A673 (cell line): Measurements from ENCODE around the gene KDM8. TPM values are rescaled to one million over a fixed set of nuclear protein-coding genes. Genes with fewer than 3 reads are reported as not detected.

Source experiments
- BruUV-seq: library from RNA; stranded (reverse); fragments of 400-500 nt; replicated peaks from 2 replicates; lab custom pipeline; 2021; lab: Mats Ljungman, UMichigan
- CTCF ChIA-PET: fragments of 300-600 bp; sonication (Branson Sonifier 250); formaldehyde crosslinking; loops from one replicate; lab custom pipeline; 2022; ENCODE audit warnings: antibody characterized with exemption; lab: Charles Lee
- POLR2A ChIA-PET: fragments of 300-600 bp; sonication (Branson Sonifier 250); formaldehyde crosslinking; loops from one replicate; lab custom pipeline; 2022; ENCODE audit warnings: antibody characterized with exemption; ENCODE audit not compliant: low non-redundant PET; lab: Charles Lee
- DNase-seq: peaks from one replicate; pipeline ENCODE4 v3.0.0-alpha.2; 2015; ENCODE audit warnings: low spot score
- H3K27ac ChIP-seq: fragments of 200-600 bp; sonication (generic); 2 replicates; pipeline ENCODE4 v1.5.1; 2016; ENCODE audit warnings: mixed run types, low read depth, mild to moderate bottlenecking, mixed read lengths, antibody characterized with exemption, low read length; ENCODE audit not compliant: poor library complexity, severe bottlenecking
- H3K27me3 ChIP-seq: fragments of 200-600 bp; sonication (generic); replicated peaks from 2 replicates; pipeline ENCODE4 v1.6.1; 2017; ENCODE audit warnings: mixed run types, low read depth, mild to moderate bottlenecking, mixed read lengths, antibody characterized with exemption, low read length; ENCODE audit not compliant: insufficient read depth, poor library complexity
- H3K36me3 ChIP-seq: fragments of 200-600 bp; sonication (generic); 2 replicates; pipeline ENCODE4 v1.6.1; 2016; ENCODE audit warnings: mixed run types, mild to moderate bottlenecking, mixed read lengths, antibody characterized with exemption, low read length; ENCODE audit not compliant: insufficient read depth, poor library complexity, severe bottlenecking
- H3K4me1 ChIP-seq: fragments of 200-600 bp; sonication (generic); 2 replicates; pipeline ENCODE4 v1.6.1; 2017; ENCODE audit warnings: mixed run types, mild to moderate bottlenecking, mixed read lengths, antibody characterized with exemption, low read length; ENCODE audit not compliant: insufficient read depth, poor library complexity, severe bottlenecking
- H3K4me3 ChIP-seq: fragments of 200-600 bp; sonication (generic); 2 replicates; pipeline ENCODE4 v1.5.1; 2016; ENCODE audit warnings: low read depth, mixed run types, mild to moderate bottlenecking, mixed read lengths, low read length; ENCODE audit not compliant: poor library complexity, severe bottlenecking
- H3K9me3 ChIP-seq: fragments of 200-600 bp; sonication (generic); 2 replicates; pipeline ENCODE4 v1.6.1; 2016; ENCODE audit warnings: mixed run types, low read depth, mild to moderate bottlenecking, mixed read lengths, antibody characterized with exemption, low read length; ENCODE audit not compliant: poor library complexity, severe bottlenecking
- EZH2 ChIP-seq: fragments of 200-600 bp; sonication (generic); IDR thresholded peaks from 2 replicates; pipeline ENCODE4 v1.6.1; 2017; ENCODE audit warnings: borderline replicate concordance, low read depth, mild to moderate bottlenecking, mixed read lengths, antibody characterized with exemption, low read length; ENCODE audit not compliant: poor library complexity, severe bottlenecking
- intact Hi-C: fragments of 100-400 bp; cut with micrococcal nuclease; formaldehyde crosslinking; loops from one replicate; pipeline ENCODE4 v1.10.0; 2022; ENCODE audit not compliant: unreplicated experiment
- total RNA-seq: library from RNA; stranded (reverse); gene quantifications from 2 replicates; pipeline ENCODE4 v1.2.3, GENCODE V29; 2021
- TF ChIP-seq, protein P1 (sequence below): fragments of 300-800, 200-600 bp; sonication (generic); conservative IDR thresholded peaks from 2 replicates; pipeline ENCODE4 v1.5.1; 2017; ENCODE audit warnings: low read depth, mild to moderate bottlenecking, antibody characterized with exemption, low read length, moderate library complexity, mixed read lengths

KDM8 gene
- total RNA-seq, 1 experiment from 2014 or later: 8.8 TPM

DNA sequence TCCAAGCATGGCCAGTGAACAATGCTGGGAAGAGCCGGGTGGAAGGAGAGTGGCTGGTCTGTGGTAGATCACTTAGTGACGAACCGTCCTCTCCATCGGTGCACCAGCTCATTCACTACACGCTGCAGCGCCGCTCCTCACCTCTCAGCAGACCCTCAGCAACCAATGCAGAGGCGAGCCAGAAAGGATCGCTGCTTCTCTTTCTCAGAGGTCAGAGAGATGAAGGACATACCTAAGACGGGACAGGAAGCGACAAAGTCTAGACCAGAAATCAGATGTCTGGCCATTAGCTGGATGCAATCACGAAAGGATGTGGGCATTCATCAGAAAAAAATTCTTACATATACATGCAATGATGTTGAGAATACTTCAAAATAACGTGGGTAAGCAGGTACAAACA lies 38.3 kb downstream of the KDM8 start:
- Histone ChIP-seq H3K27me3 (no peaks in the 10 kb centered on the region), H3K27ac (no peak overlapping the region), H3K36me3 (no peaks in the 10 kb centered on the region), H3K4me1 (peaks cover 43% of the 10 kb centered on the region), H3K9me3 (no peaks in the 10 kb centered on the region), H3K4me3 (no peak overlapping the region)
- ChIA-PET CTCF (no interaction called here), POLR2A (no interaction called here)
- no peak for DNase-seq
- TF ChIP-seq, protein P1, sequence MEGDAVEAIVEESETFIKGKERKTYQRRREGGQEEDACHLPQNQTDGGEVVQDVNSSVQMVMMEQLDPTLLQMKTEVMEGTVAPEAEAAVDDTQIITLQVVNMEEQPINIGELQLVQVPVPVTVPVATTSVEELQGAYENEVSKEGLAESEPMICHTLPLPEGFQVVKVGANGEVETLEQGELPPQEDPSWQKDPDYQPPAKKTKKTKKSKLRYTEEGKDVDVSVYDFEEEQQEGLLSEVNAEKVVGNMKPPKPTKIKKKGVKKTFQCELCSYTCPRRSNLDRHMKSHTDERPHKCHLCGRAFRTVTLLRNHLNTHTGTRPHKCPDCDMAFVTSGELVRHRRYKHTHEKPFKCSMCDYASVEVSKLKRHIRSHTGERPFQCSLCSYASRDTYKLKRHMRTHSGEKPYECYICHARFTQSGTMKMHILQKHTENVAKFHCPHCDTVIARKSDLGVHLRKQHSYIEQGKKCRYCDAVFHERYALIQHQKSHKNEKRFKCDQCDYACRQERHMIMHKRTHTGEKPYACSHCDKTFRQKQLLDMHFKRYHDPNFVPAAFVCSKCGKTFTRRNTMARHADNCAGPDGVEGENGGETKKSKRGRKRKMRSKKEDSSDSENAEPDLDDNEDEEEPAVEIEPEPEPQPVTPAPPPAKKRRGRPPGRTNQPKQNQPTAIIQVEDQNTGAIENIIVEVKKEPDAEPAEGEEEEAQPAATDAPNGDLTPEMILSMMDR: no peak
- TF ChIP-seq EZH2: no peak
- no TSS peak for BruUV-seq
- intact Hi-C loops: no loop called here

GRCh38 chr16:27242398-27242797 lies 39.1 kb downstream of the KDM8 start:
- Histone ChIP-seq H3K9me3 (no peaks in the 10 kb centered on the region), H3K4me1 (peaks cover 37% of the 10 kb centered on the region), H3K27ac (peak overlapping the region; percentile 70), H3K27me3 (no peaks in the 10 kb centered on the region), H3K4me3 (peak overlapping the region; percentile 24), H3K36me3 (no peaks in the 10 kb centered on the region)
- BruUV-seq: no TSS peak
- ChIA-PET CTCF (interaction anchor here (1.6 kb wide), 1 partner anchor 12 kb away, joined by 3 read pairs; no protein-coding TSS in a partner anchor), POLR2A (no interaction called here)
- TF ChIP-seq EZH2: no peak
- TF ChIP-seq, protein P1: no peak
- intact Hi-C loops: no loop called here
- DNase-seq: no peak

DNA sequence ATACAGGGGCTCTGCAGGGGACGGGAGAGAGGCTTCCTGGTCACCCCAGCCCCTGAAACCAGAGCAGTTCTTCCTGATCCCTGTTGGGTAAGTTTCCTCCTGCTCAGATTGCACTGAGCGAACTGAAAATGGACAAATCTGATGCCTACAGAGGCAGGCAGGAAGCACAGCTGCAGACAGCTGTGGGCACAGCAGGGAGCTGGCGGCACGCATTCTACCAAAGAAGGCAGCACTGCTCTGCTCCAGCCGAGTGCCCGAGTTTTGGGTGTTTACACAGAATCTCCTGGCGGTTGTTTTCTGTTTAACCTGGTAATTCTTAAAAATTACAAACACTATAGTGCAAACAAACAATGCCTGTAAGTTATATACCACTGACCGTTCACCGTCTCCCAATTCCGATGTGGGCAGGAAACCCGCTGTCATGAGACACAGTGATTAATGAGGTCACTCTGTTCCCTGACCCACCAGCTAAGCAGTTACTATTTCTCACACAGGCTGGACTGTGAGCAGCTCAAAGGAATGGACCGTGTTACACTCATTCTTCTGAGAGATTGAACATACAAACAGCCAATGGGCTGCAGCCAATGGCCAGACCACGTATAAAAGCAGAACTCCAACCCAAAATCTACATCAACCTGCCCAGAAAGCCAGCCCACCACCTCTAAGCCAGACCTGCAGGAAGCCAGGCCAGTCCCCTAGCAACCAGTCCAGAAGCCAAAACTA lies 39.7 kb downstream of the KDM8 start:
- CTCF ChIA-PET: interaction anchor here (1.6 kb wide), 1 partner anchor 11 kb away, joined by 3 read pairs; no protein-coding TSS in a partner anchor
- H3K27me3 ChIP-seq: no peaks in the 10 kb centered on the region
- H3K4me1 ChIP-seq: peaks cover 37% of the 10 kb centered on the region
- H3K36me3 ChIP-seq: no peaks in the 10 kb centered on the region
- POLR2A ChIA-PET: no interaction called here
- DNase-seq: peak; percentile 94
- no TSS peak for BruUV-seq
- no peaks in the 10 kb centered on the region for H3K9me3 ChIP-seq
- peak overlapping the region; percentile 70 for H3K27ac ChIP-seq
- H3K4me3 ChIP-seq: peak overlapping the region; percentile 24
- intact Hi-C loops: no loop called here
- TF ChIP-seq EZH2: no peak
- TF ChIP-seq, protein P1: 0 out of 2 replicates have a peak, but pooled peaks have one; percentile 16
